ENCODE data around the gene HACD2. TPM values are rescaled to one million over a fixed set of nuclear protein-coding genes. Genes with fewer than 3 reads are reported as not detected.
"Not testable (repeated sequence)": the region's sequence is repeated elsewhere in the genome, so short reads cannot be mapped to it uniquely, and the experiment has no call there.

The HACD2 gene
- total RNA-seq, 1 donor from 2014 or later = 42.8 TPM

DNA sequence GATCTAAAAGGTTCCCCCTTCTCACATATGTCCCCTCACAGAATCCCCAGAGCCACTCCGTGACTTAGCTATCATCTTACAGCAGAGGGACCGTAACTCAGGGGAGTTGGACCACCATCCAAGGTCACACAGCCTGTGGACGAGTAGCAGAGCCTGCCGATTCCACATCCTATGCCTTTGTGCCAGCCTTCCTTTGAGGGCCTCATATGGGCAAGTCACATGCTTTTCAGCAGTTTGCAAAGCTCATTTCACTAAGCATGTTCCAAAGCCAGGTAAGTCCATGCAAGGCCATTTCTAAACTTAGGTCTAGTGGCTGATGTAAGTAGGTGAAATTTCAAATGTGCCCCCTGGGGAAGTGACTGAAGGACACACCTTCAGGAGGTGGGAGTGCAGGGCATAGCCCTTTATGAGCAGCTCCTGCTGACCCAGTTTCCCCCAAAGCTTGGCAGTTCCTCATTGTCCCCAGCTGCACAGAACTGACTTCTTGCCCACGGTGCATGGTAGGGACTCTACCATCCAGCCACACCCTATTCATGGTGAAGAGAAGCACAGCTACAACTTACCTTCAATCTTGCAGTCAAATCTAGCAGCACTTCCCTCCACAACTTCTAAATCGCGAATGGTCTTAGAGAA, 33.3 kb upstream of the HACD2 start:
- H3K4me3 ChIP-seq = peak overlapping the region; percentile 7
- H3K4me1 ChIP-seq = peaks cover 26% of the 10 kb centered on the region
- H3K27ac ChIP-seq = peak overlapping the region; percentile 9
- intact Hi-C loops (cut with DNase I) = no loop called here
- DNase-seq (no peak), ATAC-seq (peak; percentile 22 to 23)
- H3K36me3 ChIP-seq = peaks cover 57% of the 10 kb centered on the region
- H3K9me3 ChIP-seq = no peaks in the 10 kb centered on the region
- H3K27me3 ChIP-seq (ENCODE audit: low read depth) = no peaks in the 10 kb centered on the region
- TF ChIP-seq, protein P1, sequence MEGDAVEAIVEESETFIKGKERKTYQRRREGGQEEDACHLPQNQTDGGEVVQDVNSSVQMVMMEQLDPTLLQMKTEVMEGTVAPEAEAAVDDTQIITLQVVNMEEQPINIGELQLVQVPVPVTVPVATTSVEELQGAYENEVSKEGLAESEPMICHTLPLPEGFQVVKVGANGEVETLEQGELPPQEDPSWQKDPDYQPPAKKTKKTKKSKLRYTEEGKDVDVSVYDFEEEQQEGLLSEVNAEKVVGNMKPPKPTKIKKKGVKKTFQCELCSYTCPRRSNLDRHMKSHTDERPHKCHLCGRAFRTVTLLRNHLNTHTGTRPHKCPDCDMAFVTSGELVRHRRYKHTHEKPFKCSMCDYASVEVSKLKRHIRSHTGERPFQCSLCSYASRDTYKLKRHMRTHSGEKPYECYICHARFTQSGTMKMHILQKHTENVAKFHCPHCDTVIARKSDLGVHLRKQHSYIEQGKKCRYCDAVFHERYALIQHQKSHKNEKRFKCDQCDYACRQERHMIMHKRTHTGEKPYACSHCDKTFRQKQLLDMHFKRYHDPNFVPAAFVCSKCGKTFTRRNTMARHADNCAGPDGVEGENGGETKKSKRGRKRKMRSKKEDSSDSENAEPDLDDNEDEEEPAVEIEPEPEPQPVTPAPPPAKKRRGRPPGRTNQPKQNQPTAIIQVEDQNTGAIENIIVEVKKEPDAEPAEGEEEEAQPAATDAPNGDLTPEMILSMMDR (IDR thresholded peaks at IDR 0.05) = no peak

DNA sequence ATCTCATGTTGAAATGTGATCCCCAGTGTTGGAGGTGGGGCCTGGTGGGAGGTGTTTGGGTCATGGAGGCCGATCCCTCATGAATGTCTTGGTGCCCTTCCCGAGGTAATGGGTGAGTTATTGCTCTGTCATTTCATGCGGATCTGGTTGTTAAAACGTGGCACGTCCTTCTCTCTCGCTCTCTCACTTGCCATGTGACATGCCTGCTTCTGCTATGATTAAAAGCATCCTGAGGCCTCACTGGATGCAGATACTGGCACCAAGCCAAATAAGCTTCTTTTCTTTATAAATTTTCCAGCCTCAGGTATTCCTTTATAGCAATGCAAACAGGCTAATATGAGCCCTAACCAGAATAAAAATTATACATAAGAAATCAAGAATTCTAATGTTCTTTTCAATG, 31.7 kb upstream of the HACD2 start:
- intact Hi-C loops (cut with DNase I) = no loop called here
- Histone ChIP-seq H3K27me3 (ENCODE audit: low read depth) (no peaks in the 10 kb centered on the region), H3K4me3 (no peak overlapping the region), H3K4me1 (peaks cover 26% of the 10 kb centered on the region), H3K36me3 (peaks cover 62% of the 10 kb centered on the region), H3K9me3 (no peaks in the 10 kb centered on the region), H3K27ac (no peak overlapping the region)
- TF ChIP-seq, protein P1 (IDR thresholded peaks at IDR 0.05) = no peak
- ATAC-seq = no peak
- DNase-seq = no peak

DNA sequence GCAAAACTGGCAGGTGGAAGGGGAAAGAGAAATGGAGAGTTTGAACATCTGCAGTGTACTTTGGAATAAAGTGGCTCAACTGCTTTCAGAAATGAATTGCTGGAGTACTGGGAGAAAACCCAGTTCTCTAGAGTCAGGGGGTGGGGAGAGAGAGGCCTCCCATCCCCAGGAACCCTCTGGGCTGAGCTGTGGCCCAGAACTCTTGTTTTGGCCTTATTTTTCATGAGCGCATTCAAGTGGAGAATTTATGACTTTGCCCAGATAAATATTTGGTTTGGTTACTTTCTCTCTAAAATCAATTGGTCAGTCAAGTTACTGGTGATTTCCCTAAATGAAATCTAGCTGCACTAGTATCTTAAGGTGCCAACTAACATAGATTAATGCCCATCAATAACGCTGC, 28.7 kb upstream of the HACD2 start:
- H3K9me3 ChIP-seq = no peaks in the 10 kb centered on the region
- ATAC-seq (no peak), DNase-seq (no peak)
- peaks cover 12% of the 10 kb centered on the region for H3K4me1 ChIP-seq
- peaks cover 60% of the 10 kb centered on the region for H3K36me3 ChIP-seq
- TF ChIP-seq, protein P1 (IDR thresholded peaks at IDR 0.05) = no peak
- intact Hi-C loops (cut with DNase I) = no loop called here
- H3K27me3 ChIP-seq (ENCODE audit: low read depth) = no peaks in the 10 kb centered on the region
- no peak overlapping the region for H3K4me3 ChIP-seq
- no peak overlapping the region for H3K27ac ChIP-seq

DNA sequence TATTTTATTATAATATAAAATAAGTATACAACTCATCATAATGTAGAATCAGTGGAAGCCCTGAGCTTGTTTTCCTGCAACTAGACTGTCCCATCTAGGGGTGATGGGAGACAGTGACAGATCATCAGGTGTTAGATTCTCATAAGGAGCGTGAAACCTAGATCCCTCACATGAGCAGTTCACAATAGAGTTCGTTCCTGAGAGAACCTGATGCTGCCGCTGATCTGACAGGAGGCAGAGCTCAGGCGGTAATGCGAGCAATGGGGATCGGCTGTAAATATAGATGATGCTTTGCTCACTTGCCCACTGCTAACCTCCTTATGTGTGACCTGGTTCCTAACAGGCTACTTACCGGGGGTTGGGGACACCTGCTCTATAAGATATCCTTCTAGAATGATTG, 26.8 kb upstream of the HACD2 start:
- H3K9me3 ChIP-seq; H3K4me3 ChIP-seq; H3K4me1 ChIP-seq; H3K27me3 ChIP-seq (ENCODE audit: low read depth); DNase-seq; intact Hi-C loops (cut with DNase I); H3K27ac ChIP-seq; ATAC-seq: not testable (repeated sequence)
- H3K36me3 ChIP-seq = peaks cover 48% of the 10 kb centered on the region

DNA sequence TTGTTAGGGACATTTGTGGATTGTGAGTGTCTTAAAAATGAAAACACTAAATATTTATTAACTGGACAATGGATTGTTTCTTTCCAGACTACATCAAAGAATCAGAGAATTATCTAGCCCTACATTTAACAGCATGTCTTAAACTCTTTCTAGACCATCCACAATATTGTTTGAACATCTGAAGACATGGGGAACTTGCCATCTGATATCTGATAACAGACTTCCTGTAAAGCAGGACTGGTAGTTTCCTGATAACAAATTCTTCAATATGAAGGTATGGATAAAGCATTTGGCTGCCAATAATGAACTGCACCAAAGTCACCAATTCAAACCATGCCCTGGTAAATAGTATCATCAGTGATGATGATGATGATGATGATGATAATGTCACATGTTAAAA, 26.2 kb upstream of the HACD2 start:
- H3K27me3 ChIP-seq (ENCODE audit: low read depth) = no peaks in the 10 kb centered on the region
- no peak for DNase-seq
- H3K4me3 ChIP-seq = no peak overlapping the region
- no peaks in the 10 kb centered on the region for H3K9me3 ChIP-seq
- peaks cover 42% of the 10 kb centered on the region for H3K36me3 ChIP-seq
- no peak for ATAC-seq
- no peaks in the 10 kb centered on the region for H3K4me1 ChIP-seq
- H3K27ac ChIP-seq = no peak overlapping the region
- intact Hi-C loops (cut with DNase I) = no loop called here
- TF ChIP-seq, protein P1 (IDR thresholded peaks at IDR 0.05) = no peak

DNA sequence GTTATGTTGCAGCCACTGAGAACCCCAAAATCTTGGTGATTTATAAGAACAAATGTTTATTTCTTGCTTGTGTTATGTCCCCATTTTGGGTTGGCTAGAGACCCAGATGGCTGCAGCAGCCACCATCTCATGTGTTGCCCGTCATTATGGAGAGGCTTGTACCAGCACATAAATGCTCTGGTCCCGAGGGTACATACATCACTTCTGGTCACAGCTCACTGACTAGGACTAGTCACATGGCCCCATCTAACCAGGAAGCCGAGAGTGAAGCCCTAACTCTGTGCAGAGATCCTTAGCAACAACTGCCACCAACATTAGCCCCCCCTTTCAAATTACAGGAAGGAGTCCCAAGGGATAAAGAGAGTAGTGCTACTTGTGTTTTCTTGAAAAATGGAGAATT, 25.5 kb upstream of the HACD2 start:
- intact Hi-C loops (cut with DNase I) = no loop called here
- Histone ChIP-seq H3K4me3 (no peak overlapping the region), H3K9me3 (no peaks in the 10 kb centered on the region), H3K4me1 (no peaks in the 10 kb centered on the region), H3K27ac (no peak overlapping the region), H3K36me3 (peaks cover 38% of the 10 kb centered on the region), H3K27me3 (ENCODE audit: low read depth) (no peaks in the 10 kb centered on the region)
- no peak for DNase-seq
- no peak for ATAC-seq
- TF ChIP-seq, protein P1 (IDR thresholded peaks at IDR 0.05) = no peak
